GM12878 (cell line): ENCODE measurements around the gene PRR18.

ENCODE experiments used
- EP300 ChIP-seq, 2 experiments: fragments of 150-350 bp in 1 of 2; IDR thresholded peaks; 2 replicates each; pipeline ENCODE4 v1.6.1; 2011 to 2012; ENCODE audit warnings: low read depth in 2 of 2, low read length in 2 of 2, borderline replicate concordance in 1 of 2, improper control_type of control experiment in 1 of 2, inconsistent platforms in 1 of 2; ENCODE audit not compliant: control insufficient read depth in 1 of 2
- EZH2 ChIP-seq: IDR thresholded peaks from 2 replicates; pipeline ENCODE4 v1.6.1; 2012; ENCODE audit warnings: low read depth, mild to moderate bottlenecking, control low read depth, inconsistent platforms, low read length, borderline replicate concordance; ENCODE audit not compliant: control insufficient read depth
- FOS ChIP-seq: IDR thresholded peaks from 3 replicates; pipeline ENCODE4 v1.6.1; 2011; ENCODE audit warnings: borderline replicate concordance; ENCODE audit not compliant: insufficient read length; ENCODE audit errors: extremely low read depth
- HCFC1 ChIP-seq: fragments of 150-350 bp; IDR thresholded peaks from 2 replicates; pipeline ENCODE4 v1.6.1; 2014; ENCODE audit warnings: low read length
- MEF2A ChIP-seq: IDR thresholded peaks from 2 replicates; pipeline ENCODE4 v1.6.1; 2011; ENCODE audit warnings: low read depth, mild to moderate bottlenecking, low read length, moderate library complexity; ENCODE audit not compliant: insufficient read depth
- MYC ChIP-seq: IDR thresholded peaks from 2 replicates; pipeline ENCODE4 v1.6.1; 2011; ENCODE audit warnings: mild to moderate bottlenecking, low read length, moderate library complexity, inconsistent platforms; ENCODE audit not compliant: insufficient read depth, insufficient replicate concordance, insufficient read length, severe bottlenecking
- POLR2AphosphoS5 ChIP-seq: IDR thresholded peaks from 2 replicates; pipeline ENCODE4 v1.6.1; 2011; ENCODE audit warnings: mild to moderate bottlenecking, low read length, inconsistent platforms
- RCOR1 ChIP-seq: conservative IDR thresholded peaks from 2 replicates; pipeline ENCODE4 v1.6.1; 2012; ENCODE audit warnings: low read depth, low read length, improper control_type of control experiment
- REST ChIP-seq: IDR thresholded peaks from 2 replicates; pipeline ENCODE4 v1.6.1; 2012; ENCODE audit warnings: mild to moderate bottlenecking, low read depth, low read length
- SMAD1 ChIP-seq: fragments of 450-650 bp; IDR thresholded peaks from 2 replicates; pipeline ENCODE4 v1.6.1; 2018; ENCODE audit warnings: mild to moderate bottlenecking, low read depth; ENCODE audit not compliant: partially characterized antibody
- SP1 ChIP-seq: IDR thresholded peaks from one replicate; pipeline ENCODE4 v1.6.1; 2011; ENCODE audit warnings: low read depth, low read length
- ZSCAN29 ChIP-seq: fragments of 450-650 bp; IDR thresholded peaks from 2 replicates; pipeline ENCODE4 v1.6.1; 2017; ENCODE audit warnings: mild to moderate bottlenecking, moderate library complexity
- TF ChIP-seq, protein P1 (sequence below), 3 experiments: IDR thresholded peaks in 2 of 3; conservative IDR thresholded peaks in 1 of 3; 2 replicates each; pipeline ENCODE4 v1.5.1; 2011; ENCODE audit warnings: low read depth in 3 of 3, low read length in 3 of 3, mild to moderate bottlenecking in 3 of 3, control low read depth in 2 of 3, moderate library complexity in 2 of 3, inconsistent platforms in 1 of 3, mixed read lengths in 1 of 3; ENCODE audit not compliant: control insufficient read depth in 2 of 3, insufficient read depth in 1 of 3; ENCODE audit errors: extremely low read depth in 1 of 3
- TF ChIP-seq, protein P2 (sequence below): fragments of 450-650 bp; IDR thresholded peaks from 2 replicates; pipeline ENCODE4 v1.6.1; 2017; ENCODE audit warnings: mild to moderate bottlenecking

DNA sequence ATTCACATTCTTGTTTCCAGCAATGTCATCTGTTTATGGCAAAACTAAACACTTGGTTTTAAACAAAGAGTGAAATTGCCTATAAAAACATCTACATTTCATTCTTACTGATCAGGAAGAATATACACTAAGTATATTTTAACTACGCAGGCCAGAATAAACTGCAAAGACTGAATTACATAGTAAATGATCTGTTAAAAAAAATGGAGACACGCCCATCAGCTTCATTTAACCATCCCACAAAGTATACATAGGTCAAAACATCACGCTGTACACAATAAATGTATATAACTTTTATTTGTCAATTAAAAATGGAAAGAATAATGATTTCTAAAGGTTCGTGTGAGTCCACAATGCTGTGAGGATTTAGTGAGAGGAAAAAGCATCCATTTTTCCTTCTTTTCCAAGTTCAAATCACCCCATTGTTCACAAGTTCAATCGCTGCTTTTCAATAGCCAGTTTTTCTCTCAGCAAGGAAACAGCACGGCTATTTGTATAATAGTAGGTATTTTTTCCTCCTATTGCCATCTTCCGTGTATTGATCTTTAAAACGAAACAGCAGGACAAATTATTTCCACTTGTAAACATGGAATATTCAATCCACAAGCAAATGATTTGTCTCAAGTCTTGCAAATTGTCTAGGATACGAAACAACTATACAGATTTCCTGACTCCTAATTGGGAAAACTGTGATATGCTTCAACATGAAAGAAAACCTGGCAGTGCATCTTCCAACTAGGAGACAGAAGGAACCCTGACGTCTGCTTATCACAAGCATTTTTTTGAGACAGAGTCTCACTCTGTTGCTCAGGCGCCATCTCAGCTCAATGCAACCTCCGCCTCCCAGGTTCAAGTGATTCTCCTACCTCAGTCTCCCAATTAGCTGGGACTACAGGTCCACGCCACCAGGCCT is 23.6 kb upstream of the PRR18 start:
- no peak for TF ChIP-seq FOS
- TF ChIP-seq, protein P1, sequence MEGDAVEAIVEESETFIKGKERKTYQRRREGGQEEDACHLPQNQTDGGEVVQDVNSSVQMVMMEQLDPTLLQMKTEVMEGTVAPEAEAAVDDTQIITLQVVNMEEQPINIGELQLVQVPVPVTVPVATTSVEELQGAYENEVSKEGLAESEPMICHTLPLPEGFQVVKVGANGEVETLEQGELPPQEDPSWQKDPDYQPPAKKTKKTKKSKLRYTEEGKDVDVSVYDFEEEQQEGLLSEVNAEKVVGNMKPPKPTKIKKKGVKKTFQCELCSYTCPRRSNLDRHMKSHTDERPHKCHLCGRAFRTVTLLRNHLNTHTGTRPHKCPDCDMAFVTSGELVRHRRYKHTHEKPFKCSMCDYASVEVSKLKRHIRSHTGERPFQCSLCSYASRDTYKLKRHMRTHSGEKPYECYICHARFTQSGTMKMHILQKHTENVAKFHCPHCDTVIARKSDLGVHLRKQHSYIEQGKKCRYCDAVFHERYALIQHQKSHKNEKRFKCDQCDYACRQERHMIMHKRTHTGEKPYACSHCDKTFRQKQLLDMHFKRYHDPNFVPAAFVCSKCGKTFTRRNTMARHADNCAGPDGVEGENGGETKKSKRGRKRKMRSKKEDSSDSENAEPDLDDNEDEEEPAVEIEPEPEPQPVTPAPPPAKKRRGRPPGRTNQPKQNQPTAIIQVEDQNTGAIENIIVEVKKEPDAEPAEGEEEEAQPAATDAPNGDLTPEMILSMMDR (IDR thresholded peaks at IDR 0.05 in 2 of 3, conservative IDR thresholded peaks at IDR 0.05 in 1 of 3; ENCODE audit: control insufficient read depth in 2 of 3, extremely low read depth in 1 of 3, insufficient read depth in 1 of 3, low read depth in 3 of 3, low read length in 3 of 3): no peak
- no peak for TF ChIP-seq POLR2AphosphoS5
- no peak for TF ChIP-seq ZSCAN29
- TF ChIP-seq, protein P2, sequence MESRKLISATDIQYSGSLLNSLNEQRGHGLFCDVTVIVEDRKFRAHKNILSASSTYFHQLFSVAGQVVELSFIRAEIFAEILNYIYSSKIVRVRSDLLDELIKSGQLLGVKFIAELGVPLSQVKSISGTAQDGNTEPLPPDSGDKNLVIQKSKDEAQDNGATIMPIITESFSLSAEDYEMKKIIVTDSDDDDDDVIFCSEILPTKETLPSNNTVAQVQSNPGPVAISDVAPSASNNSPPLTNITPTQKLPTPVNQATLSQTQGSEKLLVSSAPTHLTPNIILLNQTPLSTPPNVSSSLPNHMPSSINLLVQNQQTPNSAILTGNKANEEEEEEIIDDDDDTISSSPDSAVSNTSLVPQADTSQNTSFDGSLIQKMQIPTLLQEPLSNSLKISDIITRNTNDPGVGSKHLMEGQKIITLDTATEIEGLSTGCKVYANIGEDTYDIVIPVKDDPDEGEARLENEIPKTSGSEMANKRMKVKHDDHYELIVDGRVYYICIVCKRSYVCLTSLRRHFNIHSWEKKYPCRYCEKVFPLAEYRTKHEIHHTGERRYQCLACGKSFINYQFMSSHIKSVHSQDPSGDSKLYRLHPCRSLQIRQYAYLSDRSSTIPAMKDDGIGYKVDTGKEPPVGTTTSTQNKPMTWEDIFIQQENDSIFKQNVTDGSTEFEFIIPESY: no peak
- TF ChIP-seq REST: no peak
- TF ChIP-seq MEF2A: no peak
- TF ChIP-seq EZH2: no peak
- no peak for TF ChIP-seq MYC
- TF ChIP-seq SMAD1: no peak
- no peak for TF ChIP-seq SP1
- TF ChIP-seq RCOR1: no peak
- no peak for TF ChIP-seq HCFC1
- TF ChIP-seq EP300 (IDR thresholded peaks at IDR 0.05; ENCODE audit: borderline replicate concordance in 1 of 2, control insufficient read depth in 1 of 2, low read depth in 2 of 2, low read length in 2 of 2): no peak
